HG03521 (cell line): Measurements from ENCODE around the gene PARM1.

Experiments used
- ATAC-seq: cut with Tn5 transposase; IDR thresholded peaks from one replicate; pipeline ENCODE4 v1.9.1; 2021; ENCODE audit warnings: mild to moderate bottlenecking, moderate library complexity; ENCODE audit not compliant: unreplicated experiment

PARM1 gene

GRCh38 chr4:75065909-75066308, 133.0 kb downstream of the PARM1 start:
- ATAC-seq: no peak

GRCh38 chr4:75069493-75070074, 136.7 kb downstream of the PARM1 start:
- peak; percentile 63 for ATAC-seq

- ATAC-seq: no peak
Measured at GRCh38 chr4:75071317-75071716, 138.4 kb downstream of the PARM1 start.

- ATAC-seq: no peak
Measured at GRCh38 chr4:75080888-75081287, 148.0 kb downstream of the PARM1 start.

- ATAC-seq: no peak
Measured at GRCh38 chr4:75081561-75081960, 148.6 kb downstream of the PARM1 start.

GRCh38 chr4:75087416-75087815, 154.5 kb downstream of the PARM1 start:
- ATAC-seq: no peak

- ATAC-seq: no peak
Measured at GRCh38 chr4:75087865-75088264, 154.9 kb downstream of the PARM1 start.

- ATAC-seq: no peak
Measured at GRCh38 chr4:75089206-75089605, 156.3 kb downstream of the PARM1 start.

- peak; percentile 83 for ATAC-seq
Measured at GRCh38 chr4:75099321-75099720, 166.4 kb downstream of the PARM1 start.
